HepG2 (cell line): Measurements from ENCODE around the gene PALM. TPM values are rescaled to one million over a fixed set of nuclear protein-coding genes. Genes with fewer than 3 reads are reported as not detected.

ENCODE experiments used
- AKAP8 ChIP-seq: sonication (generic); formaldehyde crosslinking; IDR thresholded peaks from 2 replicates; pipeline ENCODE4 v1.5.1; 2020; ENCODE audit warnings: mild to moderate bottlenecking, missing genetic modification reagents
- ARID5B ChIP-seq: IDR thresholded peaks from 2 replicates; pipeline ENCODE4 v1.4.0; 2020; ENCODE audit warnings: mild to moderate bottlenecking, missing genetic modification reagents
- CBX5 ChIP-seq: sonication (generic); formaldehyde crosslinking; IDR thresholded peaks from 2 replicates; pipeline ENCODE4 v1.4.0; 2020; ENCODE audit warnings: missing genetic modification reagents, borderline replicate concordance
- FOXK1 ChIP-seq: sonication (generic); formaldehyde crosslinking; IDR thresholded peaks from 2 replicates; pipeline ENCODE4 v1.4.0; 2020; ENCODE audit warnings: low read depth, missing genetic modification reagents, borderline replicate concordance
- GABPB1 ChIP-seq: IDR thresholded peaks from 2 replicates; pipeline ENCODE4 v1.6.1; 2016; ENCODE audit warnings: mild to moderate bottlenecking, missing genetic modification reagents, moderate library complexity, missing compliant biosample characterization
- KLF9 ChIP-seq: IDR thresholded peaks from 2 replicates; pipeline ENCODE4 v1.6.1; 2016; ENCODE audit warnings: low read depth
- MAZ ChIP-seq, 2 experiments: sonication (generic) in 1 of 2; formaldehyde crosslinking in 1 of 2; IDR thresholded peaks; 2 replicates each; pipeline versions ENCODE4 v1.5.0 to v1.6.1; 2012 to 2020; ENCODE audit warnings: low read depth in 2 of 2, mild to moderate bottlenecking in 2 of 2, borderline replicate concordance in 1 of 2, improper control_type of control experiment in 1 of 2, low read length in 1 of 2, missing genetic modification reagents in 1 of 2, moderate library complexity in 1 of 2
- NR2F6 ChIP-seq, 2 experiments: IDR thresholded peaks; 2 replicates each; pipeline ENCODE4 v1.6.1; 2016; ENCODE audit warnings: antibody characterized with exemption in 1 of 2, mild to moderate bottlenecking in 1 of 2
- POLR2AphosphoS2 ChIP-seq: IDR thresholded peaks from 2 replicates; pipeline ENCODE4 v1.6.1; 2011; ENCODE audit warnings: low read depth, low read length, improper control_type of control experiment
- SMYD3 ChIP-seq: sonication (generic); formaldehyde crosslinking; IDR thresholded peaks from 2 replicates; pipeline ENCODE4 v1.8.1; 2023; ENCODE audit warnings: mild to moderate bottlenecking, missing genetic modification reagents
- ZNF10 ChIP-seq: sonication (generic); formaldehyde crosslinking; IDR thresholded peaks from 2 replicates; pipeline ENCODE4 v1.4.0; 2020; ENCODE audit warnings: mild to moderate bottlenecking, low read depth, missing genetic modification reagents, borderline replicate concordance
- ZNF619 ChIP-seq: sonication (generic); formaldehyde crosslinking; IDR thresholded peaks from 2 replicates; pipeline ENCODE4 v1.4.0; 2020; ENCODE audit warnings: mild to moderate bottlenecking, missing genetic modification reagents
- ZNF672 ChIP-seq: sonication (generic); formaldehyde crosslinking; IDR thresholded peaks from 2 replicates; pipeline ENCODE4 v1.8.1; 2022; ENCODE audit warnings: missing genetic modification reagents
- ZNF691 ChIP-seq: sonication (generic); formaldehyde crosslinking; IDR thresholded peaks from 2 replicates; pipeline ENCODE4 v1.4.0; 2020; ENCODE audit warnings: missing genetic modification reagents, low read depth, mild to moderate bottlenecking, borderline replicate concordance
- ZNF713 ChIP-seq: sonication (generic); formaldehyde crosslinking; IDR thresholded peaks from 2 replicates; pipeline ENCODE4 v1.4.0; 2020; ENCODE audit warnings: mild to moderate bottlenecking, missing genetic modification reagents
- polyA plus RNA-seq, 8 experiments: library from polyadenylated mRNA; depleted of rRNA in 3 of 8; stranded (reverse) in 7 of 8; unstranded in 1 of 8; fragments of >200 nt; fragmentation: Illumina TruSeq in 4 of 8; extraction: Trizol in 4 of 8; gene quantifications; 2 replicates each; pipeline versions ENCODE4 v1.2.1 to v1.2.3, GENCODE V29; 2011 to 2016; ENCODE audit warnings: low read depth in 4 of 8, missing spikeins in 1 of 8, mixed read lengths in 1 of 8; ENCODE audit not compliant: insufficient read depth in 1 of 8
- total RNA-seq, 5 experiments: library from RNA; depleted of rRNA; stranded (reverse); fragments of >200 nt; fragmentation: Illumina TruSeq; extraction: Trizol; gene quantifications; 2 replicates each; pipeline ENCODE4 v1.2.3, GENCODE V29; 2016; ENCODE audit warnings: low read depth in 1 of 5

Gene PALM
- total and polyA plus RNA-seq, 2 of the 13 experiments (the other 11 are each of a cell fraction or from before 2014, with no cell fraction given), result 4.0 to 9.7 TPM

GRCh38 chr19:752652-753517, 44.1 kb downstream of the PALM start (continued):
- TF ChIP-seq MAZ (IDR thresholded peaks at IDR 0.05; ENCODE audit: borderline replicate concordance, low read depth, low read length), result peak; percentile 84
- TF ChIP-seq MAZ (CRISPR knock-in tag; IDR thresholded peaks at IDR 0.05; ENCODE audit: low read depth), result no peak
- no peak for TF ChIP-seq ZNF691 (CRISPR knock-in tag)
- 0 out of 2 replicates have a peak, but pooled peaks have one; percentile 17 for TF ChIP-seq FOXK1 (CRISPR knock-in tag)
- TF ChIP-seq ZNF672 (CRISPR knock-in tag), result no peak
- no peak for TF ChIP-seq SMYD3
- no peak for TF ChIP-seq ZNF713 (CRISPR knock-in tag)
- no peak for TF ChIP-seq POLR2AphosphoS2
- TF ChIP-seq AKAP8 (CRISPR knock-in tag), result 0 out of 2 replicates have a peak, but pooled peaks have one; percentile 36
- TF ChIP-seq ARID5B (CRISPR knock-in tag), result peak; percentile 65
- TF ChIP-seq KLF9, result no peak
- no peak for TF ChIP-seq ZNF10 (CRISPR knock-in tag)
- no peak; the same call in 1 of the 2 replicates for TF ChIP-seq NR2F6 (IDR thresholded peaks at IDR 0.05)
- TF ChIP-seq NR2F6 (CRISPR knock-in tag; IDR thresholded peaks at IDR 0.05), result peak; percentile 61
- peak; percentile 45; the same call in 1 of the 2 replicates for TF ChIP-seq GABPB1 (CRISPR knock-in tag)
- TF ChIP-seq CBX5, result no peak
- TF ChIP-seq ZNF619 (CRISPR knock-in tag), result no peak
